ENCODE data around the gene HSP90B1. TPM values are rescaled to one million over a fixed set of nuclear protein-coding genes. Genes with fewer than 3 reads are reported as not detected.

The HSP90B1 gene
- total RNA-seq, 1 donor from 2014 or later: 748 TPM

DNA sequence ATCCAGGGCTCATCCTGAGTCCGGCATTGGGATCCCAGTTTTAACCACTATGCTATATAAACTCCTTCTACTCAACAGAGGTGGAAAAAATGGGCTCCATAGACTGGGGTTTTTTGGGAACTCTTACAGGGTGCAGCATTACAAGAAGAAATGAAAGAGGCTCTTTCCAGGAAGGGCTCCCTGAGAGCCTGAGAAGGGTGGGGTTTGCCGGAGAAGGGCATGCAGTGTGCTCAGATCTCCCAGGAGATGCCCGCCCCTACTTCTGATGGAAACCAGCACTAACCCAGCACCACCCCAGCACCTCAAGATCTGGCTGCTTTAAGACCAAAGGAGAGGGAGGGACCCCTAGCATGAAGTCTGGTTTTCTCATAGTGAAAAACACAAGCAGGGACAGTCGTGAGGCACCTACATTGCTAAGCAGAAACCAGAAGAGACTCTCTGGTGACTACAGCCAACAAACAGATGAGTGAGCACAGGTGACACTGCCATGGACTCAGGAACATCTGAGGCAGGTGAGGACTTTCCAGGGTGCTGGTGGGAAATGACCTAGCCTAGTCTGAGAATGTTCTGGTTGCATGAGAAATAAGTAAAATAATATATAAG, 43.9 kb upstream of the HSP90B1 start:
- TF ChIP-seq, protein P1, sequence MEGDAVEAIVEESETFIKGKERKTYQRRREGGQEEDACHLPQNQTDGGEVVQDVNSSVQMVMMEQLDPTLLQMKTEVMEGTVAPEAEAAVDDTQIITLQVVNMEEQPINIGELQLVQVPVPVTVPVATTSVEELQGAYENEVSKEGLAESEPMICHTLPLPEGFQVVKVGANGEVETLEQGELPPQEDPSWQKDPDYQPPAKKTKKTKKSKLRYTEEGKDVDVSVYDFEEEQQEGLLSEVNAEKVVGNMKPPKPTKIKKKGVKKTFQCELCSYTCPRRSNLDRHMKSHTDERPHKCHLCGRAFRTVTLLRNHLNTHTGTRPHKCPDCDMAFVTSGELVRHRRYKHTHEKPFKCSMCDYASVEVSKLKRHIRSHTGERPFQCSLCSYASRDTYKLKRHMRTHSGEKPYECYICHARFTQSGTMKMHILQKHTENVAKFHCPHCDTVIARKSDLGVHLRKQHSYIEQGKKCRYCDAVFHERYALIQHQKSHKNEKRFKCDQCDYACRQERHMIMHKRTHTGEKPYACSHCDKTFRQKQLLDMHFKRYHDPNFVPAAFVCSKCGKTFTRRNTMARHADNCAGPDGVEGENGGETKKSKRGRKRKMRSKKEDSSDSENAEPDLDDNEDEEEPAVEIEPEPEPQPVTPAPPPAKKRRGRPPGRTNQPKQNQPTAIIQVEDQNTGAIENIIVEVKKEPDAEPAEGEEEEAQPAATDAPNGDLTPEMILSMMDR (IDR thresholded peaks at IDR 0.05; ENCODE audit: insufficient read depth, low read length, poor library complexity, severe bottlenecking): no peak
- Histone ChIP-seq H3K4me3 (ENCODE audit: low read depth, low read length) (no peak overlapping the region), H3K36me3 (ENCODE audit: control insufficient read depth, insufficient read depth, low read length) (no peaks in the 10 kb centered on the region), H3K27me3 (ENCODE audit: control insufficient read depth, insufficient read depth, low read length) (no peaks in the 10 kb centered on the region)
- no peak for DNase-seq (ENCODE audit: low read depth)

DNA sequence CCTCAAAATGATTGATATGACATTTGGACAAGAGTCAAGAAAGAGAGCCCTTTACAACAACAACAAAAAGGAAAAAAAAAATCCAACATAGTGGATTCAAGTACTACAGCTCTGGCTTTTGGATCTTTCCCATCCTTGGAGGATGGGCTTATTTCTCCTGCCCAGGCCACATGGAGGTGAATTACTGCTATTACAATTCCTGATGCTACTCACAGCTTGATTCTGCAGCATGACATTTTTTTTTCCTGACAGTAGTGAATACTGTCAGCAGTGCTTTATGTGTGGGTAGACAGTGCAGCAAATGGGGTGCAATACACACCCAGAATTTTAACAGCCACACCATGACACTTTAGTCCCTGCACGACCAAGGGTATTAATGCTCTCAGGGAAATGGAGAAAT, 42.5 kb upstream of the HSP90B1 start:
- H3K36me3 ChIP-seq (ENCODE audit: control insufficient read depth, insufficient read depth, low read length): no peaks in the 10 kb centered on the region
- no peak for DNase-seq (ENCODE audit: low read depth)
- TF ChIP-seq, protein P1 (IDR thresholded peaks at IDR 0.05; ENCODE audit: insufficient read depth, low read length, poor library complexity, severe bottlenecking): no peak

DNA sequence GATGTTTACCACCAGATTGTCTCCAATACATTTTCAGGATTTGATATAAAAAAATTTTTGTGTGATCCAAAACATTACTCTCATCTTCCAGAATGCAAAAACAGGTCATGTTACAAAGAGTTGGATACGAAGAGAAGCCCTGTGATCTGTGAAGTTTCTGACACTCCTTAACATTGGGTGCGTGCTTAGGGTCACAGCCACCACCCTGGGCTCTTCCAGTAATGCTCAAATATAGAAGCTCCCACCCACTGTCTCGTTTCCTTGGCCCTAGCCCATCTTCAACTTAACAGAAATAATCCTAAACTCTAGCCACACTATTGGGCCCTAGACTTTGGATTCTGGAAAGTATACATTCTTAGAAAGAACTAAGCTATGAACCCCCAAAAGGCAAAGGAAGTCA, 32.9 kb upstream of the HSP90B1 start:
- Histone ChIP-seq H3K36me3 (ENCODE audit: control insufficient read depth, insufficient read depth, low read length) (no peaks in the 10 kb centered on the region), H3K27me3 (ENCODE audit: control insufficient read depth, insufficient read depth, low read length) (peaks cover 2% of the 10 kb centered on the region), H3K4me3 (ENCODE audit: low read depth, low read length) (no peak overlapping the region)
- no peak for DNase-seq (ENCODE audit: low read depth)
- TF ChIP-seq, protein P1 (IDR thresholded peaks at IDR 0.05; ENCODE audit: insufficient read depth, low read length, poor library complexity, severe bottlenecking): no peak

More for the DNA sequence above, 42.5 kb upstream of the HSP90B1 start:
- Histone ChIP-seq H3K27me3 (ENCODE audit: control insufficient read depth, insufficient read depth, low read length) (no peaks in the 10 kb centered on the region), H3K4me3 (ENCODE audit: low read depth, low read length) (no peak overlapping the region)

DNA sequence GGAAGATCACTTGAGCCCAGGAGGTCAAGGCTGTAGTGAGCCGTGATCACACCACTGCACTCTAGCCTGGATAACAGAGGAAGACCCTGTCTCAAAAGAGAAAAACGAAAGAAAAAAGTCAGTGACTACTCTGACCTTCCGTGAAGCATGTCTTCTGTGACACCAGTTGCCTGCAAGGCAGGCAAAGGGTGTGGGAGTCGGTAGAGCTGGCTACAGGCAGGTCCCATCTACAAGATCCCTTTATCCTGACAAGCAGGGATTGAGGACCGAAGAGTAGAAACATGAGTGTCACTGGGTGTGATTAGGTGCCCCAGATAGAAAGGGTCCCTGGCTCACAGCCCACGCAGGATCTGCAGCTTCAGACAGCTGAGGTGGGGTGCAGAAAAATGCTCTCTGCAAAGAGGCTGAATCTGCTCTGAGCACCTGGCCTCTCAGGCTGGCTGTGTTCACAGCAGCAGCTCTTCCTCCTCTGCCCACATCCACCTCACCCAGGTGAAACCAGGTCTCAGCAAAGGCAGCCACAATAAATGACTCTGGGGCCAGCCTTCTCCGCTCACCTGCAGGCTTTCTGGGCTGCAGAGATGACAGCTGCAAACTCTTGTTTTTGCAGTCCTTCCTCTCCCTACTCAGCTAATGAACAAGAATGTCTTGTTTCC, 28.6 kb upstream of the HSP90B1 start:
- no peaks in the 10 kb centered on the region for H3K36me3 ChIP-seq (ENCODE audit: control insufficient read depth, insufficient read depth, low read length)
- TF ChIP-seq, protein P1 (IDR thresholded peaks at IDR 0.05; ENCODE audit: insufficient read depth, low read length, poor library complexity, severe bottlenecking): no peak
- H3K27me3 ChIP-seq (ENCODE audit: control insufficient read depth, insufficient read depth, low read length): peaks cover 2% of the 10 kb centered on the region
- no peak for DNase-seq (ENCODE audit: low read depth)
- no peak overlapping the region for H3K4me3 ChIP-seq (ENCODE audit: low read depth, low read length)

DNA sequence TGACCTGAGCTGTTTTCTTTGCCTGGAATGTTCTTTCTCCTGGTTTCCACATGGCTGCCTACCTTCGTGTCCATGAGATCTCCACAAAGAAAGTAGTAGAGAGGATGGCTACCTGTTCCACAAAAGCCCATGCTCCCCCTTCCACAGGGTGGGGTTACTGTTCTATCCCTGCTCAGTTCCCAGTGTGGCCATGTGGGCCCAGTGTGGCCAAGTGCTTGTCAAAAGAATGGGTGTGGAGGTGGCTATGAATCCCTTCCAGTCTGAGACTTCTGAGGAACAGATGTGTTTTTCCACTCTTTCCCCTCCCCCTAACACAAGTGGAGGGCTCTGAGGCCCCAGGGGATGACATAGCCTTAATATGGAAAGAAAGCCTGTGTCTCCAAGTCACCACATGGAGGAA, 26.2 kb upstream of the HSP90B1 start:
- Histone ChIP-seq H3K36me3 (ENCODE audit: control insufficient read depth, insufficient read depth, low read length) (no peaks in the 10 kb centered on the region), H3K27me3 (ENCODE audit: control insufficient read depth, insufficient read depth, low read length) (peaks cover 2% of the 10 kb centered on the region), H3K4me3 (ENCODE audit: low read depth, low read length) (no peak overlapping the region)
- TF ChIP-seq, protein P1 (IDR thresholded peaks at IDR 0.05; ENCODE audit: insufficient read depth, low read length, poor library complexity, severe bottlenecking): no peak
- DNase-seq (ENCODE audit: low read depth): no peak
